PC-3 (cell line): Measurements from ENCODE around the gene MRGPRX4.

ENCODE experiments used
- CTCF ChIP-seq: fragments of 300-600 bp; sonication (generic); conservative IDR thresholded peaks from 2 replicates; pipeline ENCODE4 v1.5.1; 2017; ENCODE audit warnings: antibody characterized with exemption, low read depth, mild to moderate bottlenecking, low read length
- EZH2 ChIP-seq: fragments of 300-600 bp; sonication (generic); IDR thresholded peaks from one replicate; pipeline ENCODE4 v1.6.1; 2017; ENCODE audit warnings: antibody characterized with exemption, mild to moderate bottlenecking, low read length; ENCODE audit not compliant: unreplicated experiment

- TF ChIP-seq EZH2 (no peak), CTCF (no peak)
Observed at GRCh38 chr11:18191376-18191775, 18.7 kb downstream of the MRGPRX4 start.
